ENCODE measurements around the gene SVIL. TPM values are rescaled to one million over a fixed set of nuclear protein-coding genes. Genes with fewer than 3 reads are reported as not detected.

The SVIL gene
- total RNA-seq, 1 donor from 2014 or later: 25.1 TPM

DNA sequence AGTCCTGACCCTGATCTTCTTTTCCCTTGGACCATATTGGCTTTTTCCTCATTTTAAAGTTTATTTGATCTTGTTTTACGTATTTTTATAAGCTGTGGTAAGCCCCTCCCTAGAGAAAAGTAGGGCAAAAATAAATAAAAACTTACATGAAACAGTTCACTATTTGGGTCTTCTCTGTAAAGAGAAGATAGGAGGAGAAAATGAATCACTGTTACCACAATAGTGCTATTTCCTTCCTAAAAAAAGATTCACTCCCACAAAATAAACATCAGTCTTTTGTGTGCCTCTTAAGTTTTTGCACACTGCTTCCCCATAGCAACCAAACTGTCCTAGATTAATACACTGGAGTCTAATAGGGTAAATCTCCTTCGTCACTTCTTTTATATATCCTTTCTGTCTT is 1.4 kb upstream of the SVIL start:
- Mint-ChIP-seq H3K4me1 (peaks cover 28% of the 10 kb centered on the region), H3K27ac (no peak overlapping the region), H3K9me3 (peaks cover 5% of the 10 kb centered on the region), H3K27me3 (ENCODE audit: insufficient read depth, low read depth) (peaks cover 7% of the 10 kb centered on the region), H3K36me3 (peaks cover 13% of the 10 kb centered on the region), H3K4me3 (no peak overlapping the region)
- Histone ChIP-seq H3K36me3 (no peaks in the 10 kb centered on the region), H3K9me3 (ENCODE audit: low read depth) (no peaks in the 10 kb centered on the region), H3K27ac (peak overlapping the region; percentile 32), H4K20me1 (ENCODE audit: low read depth) (no peaks in the 10 kb centered on the region), H3K9ac (no peak overlapping the region), H3K79me2 (ENCODE audit: low read depth) (peaks cover 21% of the 10 kb centered on the region), H3F3A (ENCODE audit: low read depth) (peaks cover 21% of the 10 kb centered on the region), H3K4me1 (peaks cover 34% of the 10 kb centered on the region), H3K27me3 (no peaks in the 10 kb centered on the region), H3K4me3 (no peak overlapping the region), H3K4me2 (peak overlapping the region; percentile 51), H2AFZ (replicated peaks) (no peak overlapping the region)
- no peak for DNase-seq (ENCODE audit: low spot score)
- TF ChIP-seq EZH2 (IDR thresholded peaks at IDR 0.05) (no peak), EZH2phosphoT487 (IDR thresholded peaks at IDR 0.05) (no peak)
- TF ChIP-seq, protein P1, sequence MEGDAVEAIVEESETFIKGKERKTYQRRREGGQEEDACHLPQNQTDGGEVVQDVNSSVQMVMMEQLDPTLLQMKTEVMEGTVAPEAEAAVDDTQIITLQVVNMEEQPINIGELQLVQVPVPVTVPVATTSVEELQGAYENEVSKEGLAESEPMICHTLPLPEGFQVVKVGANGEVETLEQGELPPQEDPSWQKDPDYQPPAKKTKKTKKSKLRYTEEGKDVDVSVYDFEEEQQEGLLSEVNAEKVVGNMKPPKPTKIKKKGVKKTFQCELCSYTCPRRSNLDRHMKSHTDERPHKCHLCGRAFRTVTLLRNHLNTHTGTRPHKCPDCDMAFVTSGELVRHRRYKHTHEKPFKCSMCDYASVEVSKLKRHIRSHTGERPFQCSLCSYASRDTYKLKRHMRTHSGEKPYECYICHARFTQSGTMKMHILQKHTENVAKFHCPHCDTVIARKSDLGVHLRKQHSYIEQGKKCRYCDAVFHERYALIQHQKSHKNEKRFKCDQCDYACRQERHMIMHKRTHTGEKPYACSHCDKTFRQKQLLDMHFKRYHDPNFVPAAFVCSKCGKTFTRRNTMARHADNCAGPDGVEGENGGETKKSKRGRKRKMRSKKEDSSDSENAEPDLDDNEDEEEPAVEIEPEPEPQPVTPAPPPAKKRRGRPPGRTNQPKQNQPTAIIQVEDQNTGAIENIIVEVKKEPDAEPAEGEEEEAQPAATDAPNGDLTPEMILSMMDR (IDR thresholded peaks at IDR 0.05): no peak

DNA sequence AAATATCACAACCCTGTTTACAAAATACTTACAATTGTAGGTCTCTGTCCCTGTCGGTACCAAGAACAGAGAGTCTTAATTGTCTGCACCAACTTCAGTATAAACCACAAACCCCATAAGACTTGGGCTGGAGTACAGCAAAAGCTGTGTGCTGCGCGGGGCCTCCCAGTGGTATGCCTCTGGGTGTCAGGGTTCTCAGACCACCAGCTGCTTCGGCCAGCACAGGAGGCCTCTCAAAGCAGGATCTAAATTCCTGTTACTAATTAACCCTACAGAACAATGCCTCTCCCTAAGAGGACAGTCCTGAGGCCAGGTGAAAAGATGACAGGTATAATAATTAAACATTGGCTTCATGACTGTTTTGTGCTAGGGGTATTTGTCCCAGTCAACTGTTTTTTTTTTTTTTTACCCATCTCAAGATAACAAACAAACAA is 957 bp upstream of the SVIL start:
- H3K4me1 ChIP-seq: peaks cover 34% of the 10 kb centered on the region
- Mint-ChIP-seq H3K9me3 (peaks cover 5% of the 10 kb centered on the region), H3K27ac (no peak overlapping the region), H3K4me3 (no peak overlapping the region), H3K27me3 (ENCODE audit: insufficient read depth, low read depth) (peaks cover 7% of the 10 kb centered on the region), H3K36me3 (peaks cover 13% of the 10 kb centered on the region), H3K4me1 (peaks cover 28% of the 10 kb centered on the region)
- H3K79me2 ChIP-seq (ENCODE audit: low read depth): peaks cover 21% of the 10 kb centered on the region
- no peaks in the 10 kb centered on the region for H3K36me3 ChIP-seq
- H3K27me3 ChIP-seq: no peaks in the 10 kb centered on the region
- H3K27ac ChIP-seq: peak overlapping the region; percentile 4
- H3F3A ChIP-seq (ENCODE audit: low read depth): peaks cover 21% of the 10 kb centered on the region
- H3K9ac ChIP-seq: no peak overlapping the region
- H3K4me3 ChIP-seq: peak overlapping the region; percentile 2
- H2AFZ ChIP-seq (replicated peaks): no peak overlapping the region
- no peaks in the 10 kb centered on the region for H3K9me3 ChIP-seq (ENCODE audit: low read depth)
- no peaks in the 10 kb centered on the region for H4K20me1 ChIP-seq (ENCODE audit: low read depth)
- peak; percentile 69 for DNase-seq (ENCODE audit: low spot score)
- H3K4me2 ChIP-seq: peak overlapping the region; percentile 51
- TF ChIP-seq EZH2phosphoT487 (IDR thresholded peaks at IDR 0.05): no peak
- TF ChIP-seq, protein P1 (IDR thresholded peaks at IDR 0.05): no peak
- no peak for TF ChIP-seq EZH2 (IDR thresholded peaks at IDR 0.05)

DNA sequence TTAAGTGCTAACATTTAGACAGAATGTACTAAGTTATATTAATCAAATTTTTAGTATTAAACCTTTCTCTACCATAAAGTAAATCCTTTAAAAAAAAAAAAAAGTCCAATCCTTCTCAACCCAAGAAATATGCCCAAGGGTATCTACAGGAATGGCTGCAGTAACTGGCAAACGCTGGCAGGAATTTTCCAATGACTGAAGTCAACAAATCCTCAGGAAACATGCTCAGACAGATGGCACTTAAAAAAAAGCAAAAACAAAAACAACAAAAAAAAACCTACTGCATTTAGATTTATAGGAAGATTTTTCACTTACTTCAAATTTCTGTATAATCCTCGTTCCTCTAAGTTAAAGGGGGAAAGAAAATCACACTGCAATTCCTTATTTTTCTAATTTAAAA is 666 bp downstream of the SVIL start:
- no peaks in the 10 kb centered on the region for H3K36me3 ChIP-seq
- no peak overlapping the region for H3K9ac ChIP-seq
- no peaks in the 10 kb centered on the region for H3K27me3 ChIP-seq
- Mint-ChIP-seq H3K4me3 (no peak overlapping the region), H3K4me1 (peaks cover 28% of the 10 kb centered on the region), H3K27ac (no peak overlapping the region), H3K27me3 (ENCODE audit: insufficient read depth, low read depth) (peaks cover 2% of the 10 kb centered on the region), H3K9me3 (peaks cover 5% of the 10 kb centered on the region), H3K36me3 (peaks cover 8% of the 10 kb centered on the region)
- H4K20me1 ChIP-seq (ENCODE audit: low read depth): no peaks in the 10 kb centered on the region
- peaks cover 21% of the 10 kb centered on the region for H3K79me2 ChIP-seq (ENCODE audit: low read depth)
- H3F3A ChIP-seq (ENCODE audit: low read depth): peaks cover 21% of the 10 kb centered on the region
- H3K4me2 ChIP-seq: peak overlapping the region; percentile 51
- no peak overlapping the region for H3K27ac ChIP-seq
- no peak overlapping the region for H2AFZ ChIP-seq (replicated peaks)
- H3K4me1 ChIP-seq: peaks cover 34% of the 10 kb centered on the region
- no peak overlapping the region for H3K4me3 ChIP-seq
- TF ChIP-seq EZH2phosphoT487 (IDR thresholded peaks at IDR 0.05): no peak
- TF ChIP-seq, protein P1 (IDR thresholded peaks at IDR 0.05): no peak
- no peak for TF ChIP-seq EZH2 (IDR thresholded peaks at IDR 0.05)
- H3K9me3 ChIP-seq (ENCODE audit: low read depth): no peaks in the 10 kb centered on the region
- no peak for DNase-seq (ENCODE audit: low spot score)
